ENCODE results near the gene CPM.

The CPM gene

DNA sequence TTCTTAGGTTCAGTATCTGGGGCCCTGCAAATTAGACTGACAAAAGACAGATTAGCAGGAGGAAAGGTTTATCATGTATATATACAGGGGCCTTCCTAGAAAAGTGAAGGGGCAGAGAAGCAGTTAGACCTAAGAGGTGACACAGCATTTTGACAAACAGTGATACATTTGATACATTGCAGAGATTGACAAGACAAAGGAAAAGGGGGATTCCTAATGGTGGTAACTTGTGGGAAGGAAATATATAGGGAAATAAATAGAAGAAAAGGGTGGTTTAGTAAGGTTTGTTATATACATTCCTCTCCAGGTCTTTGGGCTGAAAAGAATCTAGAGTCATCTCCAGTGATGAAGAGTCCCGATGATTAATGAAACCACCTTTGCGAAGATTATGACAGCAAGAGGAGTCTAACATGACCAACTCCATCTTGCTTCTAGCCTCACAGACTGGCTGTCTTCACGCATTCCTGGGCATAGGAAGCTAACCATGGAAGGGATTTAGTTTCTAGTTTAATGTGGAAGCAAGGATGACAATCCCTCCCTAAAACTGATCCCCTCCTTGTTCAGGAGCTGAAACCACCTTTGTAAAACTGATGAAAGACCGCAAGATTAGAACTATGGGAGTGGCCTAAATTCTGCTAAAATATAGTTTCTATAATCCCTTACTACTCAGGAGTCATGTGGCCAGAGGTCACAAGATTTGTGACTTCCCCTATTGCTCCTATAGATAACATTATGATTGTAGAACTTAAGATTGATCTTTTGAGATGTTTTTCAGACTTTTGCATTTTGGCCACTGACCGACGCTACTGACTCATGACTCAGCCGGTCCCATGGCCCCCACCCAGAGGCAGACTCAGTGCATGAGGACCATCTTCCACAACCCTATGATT is 31.1 kb upstream of the CPM start:
- TF ChIP-seq, protein P1, sequence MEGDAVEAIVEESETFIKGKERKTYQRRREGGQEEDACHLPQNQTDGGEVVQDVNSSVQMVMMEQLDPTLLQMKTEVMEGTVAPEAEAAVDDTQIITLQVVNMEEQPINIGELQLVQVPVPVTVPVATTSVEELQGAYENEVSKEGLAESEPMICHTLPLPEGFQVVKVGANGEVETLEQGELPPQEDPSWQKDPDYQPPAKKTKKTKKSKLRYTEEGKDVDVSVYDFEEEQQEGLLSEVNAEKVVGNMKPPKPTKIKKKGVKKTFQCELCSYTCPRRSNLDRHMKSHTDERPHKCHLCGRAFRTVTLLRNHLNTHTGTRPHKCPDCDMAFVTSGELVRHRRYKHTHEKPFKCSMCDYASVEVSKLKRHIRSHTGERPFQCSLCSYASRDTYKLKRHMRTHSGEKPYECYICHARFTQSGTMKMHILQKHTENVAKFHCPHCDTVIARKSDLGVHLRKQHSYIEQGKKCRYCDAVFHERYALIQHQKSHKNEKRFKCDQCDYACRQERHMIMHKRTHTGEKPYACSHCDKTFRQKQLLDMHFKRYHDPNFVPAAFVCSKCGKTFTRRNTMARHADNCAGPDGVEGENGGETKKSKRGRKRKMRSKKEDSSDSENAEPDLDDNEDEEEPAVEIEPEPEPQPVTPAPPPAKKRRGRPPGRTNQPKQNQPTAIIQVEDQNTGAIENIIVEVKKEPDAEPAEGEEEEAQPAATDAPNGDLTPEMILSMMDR (IDR thresholded peaks at IDR 0.05; ENCODE audit: extremely low read depth, insufficient read depth, missing control alignments) = no peak
- DNase-seq (ENCODE audit: low spot score) = no peak
- in situ Hi-C loops (cut with MboI; ENCODE audit: low pct_unique_long_range_greater_than_20kb, low sequenced_read_pairs, unreplicated experiment) = no loop called here

DNA sequence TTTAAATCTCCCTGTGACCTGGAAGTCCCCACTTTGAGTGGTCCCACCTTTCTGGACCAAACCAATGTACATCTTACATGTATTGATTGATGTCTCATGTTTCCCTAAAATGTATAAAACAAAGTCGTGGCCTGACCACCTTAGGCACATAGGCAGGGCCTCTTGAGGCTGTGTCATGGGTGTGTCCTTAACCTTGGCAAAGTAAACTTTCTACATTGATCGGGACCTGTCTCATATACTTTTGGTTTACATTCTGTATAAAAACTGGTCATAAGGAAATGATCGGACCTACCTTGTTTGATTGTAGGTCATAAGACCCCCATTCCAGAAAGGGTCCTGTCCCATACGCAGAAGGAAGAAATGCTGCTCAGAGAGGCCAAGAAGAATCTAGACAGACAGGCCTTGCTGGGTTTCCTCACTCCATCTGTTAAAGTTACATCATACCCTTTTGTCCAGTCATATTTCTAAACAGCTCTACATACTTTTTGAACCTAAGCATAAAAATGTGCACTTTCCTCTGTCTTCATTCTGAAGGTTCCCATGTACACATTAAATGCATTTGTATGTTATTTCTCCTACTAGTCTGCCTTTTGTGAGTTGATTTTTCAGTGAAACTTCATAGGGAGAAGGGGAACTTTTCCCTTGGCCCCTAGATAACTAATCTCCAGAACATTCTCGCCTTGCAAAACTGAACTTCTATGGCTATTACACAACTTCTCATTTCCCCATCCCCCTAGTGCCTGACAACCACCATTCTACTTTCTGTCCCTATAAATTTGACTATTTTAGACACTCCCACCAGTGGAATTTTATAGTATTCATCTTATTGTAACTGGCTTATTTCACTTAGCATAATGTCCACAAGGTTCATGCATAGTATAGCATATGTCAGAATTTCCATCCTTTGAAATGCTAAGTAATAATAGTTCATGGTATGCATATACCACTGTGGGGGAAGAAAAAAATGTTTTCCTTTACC is 30.2 kb upstream of the CPM start:
- DNase-seq (ENCODE audit: low spot score) = no peak
- in situ Hi-C loops (cut with MboI; ENCODE audit: low pct_unique_long_range_greater_than_20kb, low sequenced_read_pairs, unreplicated experiment) = no loop called here
- TF ChIP-seq, protein P1 (IDR thresholded peaks at IDR 0.05; ENCODE audit: extremely low read depth, insufficient read depth, missing control alignments) = no peak

DNA sequence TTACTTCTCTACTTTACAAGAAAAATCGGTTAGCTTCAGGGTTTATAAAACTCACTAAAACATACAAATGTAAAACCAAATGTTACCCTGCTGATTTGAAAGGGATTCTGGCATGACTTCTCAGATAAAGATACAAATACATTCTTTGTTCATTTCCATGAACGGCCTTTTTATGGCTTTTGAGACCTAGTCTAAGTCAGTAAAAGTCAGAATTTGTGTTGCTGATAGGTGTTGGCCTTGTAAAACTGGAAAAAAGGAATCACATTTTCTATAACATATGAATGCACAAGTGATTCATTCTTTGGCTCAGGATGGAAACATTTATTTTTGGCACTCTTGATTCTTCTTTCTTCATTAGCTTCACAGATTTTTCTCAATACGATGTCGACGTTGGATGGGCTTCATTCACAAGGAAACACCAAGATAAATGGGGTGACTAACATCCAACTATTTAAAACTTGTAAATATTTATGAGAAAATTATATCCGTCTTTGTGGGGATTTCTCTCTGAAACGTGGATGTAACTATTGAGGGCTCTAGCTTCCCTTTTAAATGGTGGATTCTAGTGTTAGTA is 27.0 kb upstream of the CPM start:
- no peak for DNase-seq (ENCODE audit: low spot score)
- in situ Hi-C loops (cut with MboI; ENCODE audit: low pct_unique_long_range_greater_than_20kb, low sequenced_read_pairs, unreplicated experiment) = no loop called here
- TF ChIP-seq, protein P1 (IDR thresholded peaks at IDR 0.05; ENCODE audit: extremely low read depth, insufficient read depth, missing control alignments) = no peak

DNA sequence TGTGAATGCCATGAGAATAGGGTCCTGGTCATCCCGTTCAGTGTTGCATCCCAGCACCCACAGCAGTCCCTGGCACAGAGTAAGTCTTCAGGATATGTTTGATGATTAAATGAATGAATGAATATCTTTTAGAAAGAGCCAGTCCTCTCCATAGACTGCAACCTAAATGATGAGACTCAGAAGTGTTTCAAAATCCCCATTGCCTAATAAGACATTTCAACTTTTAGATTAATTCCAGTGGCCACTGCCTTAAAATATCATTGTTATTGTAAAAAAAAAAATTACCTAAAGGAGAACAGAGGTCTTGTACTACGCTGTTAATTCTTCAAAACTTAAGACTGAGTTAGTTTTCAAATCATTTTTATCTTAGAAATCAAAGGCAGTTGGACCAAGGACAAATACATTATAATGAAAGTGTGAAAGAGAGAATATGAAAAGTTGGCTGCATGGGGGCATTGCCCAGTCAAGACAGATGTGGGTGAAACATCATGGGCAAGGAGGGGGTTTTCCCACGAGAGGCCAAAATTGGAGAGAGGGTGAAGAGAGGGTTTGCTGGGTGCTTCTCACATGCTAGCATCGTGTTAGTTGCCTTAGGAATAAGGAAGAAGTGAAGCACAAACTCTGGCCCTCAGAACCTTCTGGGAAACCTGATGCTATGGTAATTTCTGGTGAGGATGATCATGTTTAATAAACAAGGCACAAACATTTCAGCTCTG is 26.3 kb upstream of the CPM start:
- in situ Hi-C loops (cut with MboI; ENCODE audit: low pct_unique_long_range_greater_than_20kb, low sequenced_read_pairs, unreplicated experiment) = no loop called here
- no peak for DNase-seq (ENCODE audit: low spot score)
- TF ChIP-seq, protein P1 (IDR thresholded peaks at IDR 0.05; ENCODE audit: extremely low read depth, insufficient read depth, missing control alignments) = no peak

DNA sequence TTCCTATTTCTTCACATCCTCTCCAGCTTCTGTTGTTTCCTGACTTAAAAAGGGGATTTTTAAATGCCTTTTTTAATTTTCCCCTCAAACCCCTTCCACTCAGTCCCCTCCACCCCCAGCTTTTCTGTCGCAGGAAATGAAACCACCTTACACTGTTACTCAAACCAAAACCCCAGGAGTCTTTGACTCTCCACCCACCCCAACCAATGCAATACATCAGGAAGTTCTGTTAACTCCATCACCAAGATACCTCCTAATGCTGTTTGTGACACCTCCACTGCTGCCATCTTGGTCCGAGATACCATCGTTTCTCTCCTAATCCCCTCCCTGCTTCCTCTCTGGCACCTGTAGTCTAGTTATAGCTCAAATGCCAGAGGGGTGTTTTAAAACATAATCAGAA is 25.4 kb upstream of the CPM start:
- TF ChIP-seq, protein P1 (IDR thresholded peaks at IDR 0.05; ENCODE audit: extremely low read depth, insufficient read depth, missing control alignments) = no peak
- in situ Hi-C loops (cut with MboI; ENCODE audit: low pct_unique_long_range_greater_than_20kb, low sequenced_read_pairs, unreplicated experiment) = no loop called here
- DNase-seq (ENCODE audit: low spot score) = peak; percentile 52

DNA sequence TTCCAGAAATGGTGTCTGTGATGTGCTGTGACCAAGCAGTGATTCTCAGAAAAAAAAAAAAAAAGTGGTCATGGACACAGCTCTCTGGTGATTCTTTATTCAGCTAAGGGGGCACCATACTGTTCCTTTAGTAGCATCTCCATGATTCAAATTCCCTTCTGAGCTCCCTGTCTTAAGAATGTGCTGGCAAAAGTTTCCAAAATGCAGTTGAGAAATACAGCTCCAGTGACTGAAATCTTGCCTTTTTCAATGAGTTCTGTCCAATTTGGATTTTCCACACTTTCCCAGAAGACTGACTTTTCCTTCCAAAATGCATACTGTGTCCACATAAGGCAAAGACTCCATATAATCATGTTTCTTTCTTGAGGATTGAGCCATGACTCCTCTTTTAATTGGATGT is 24.3 kb upstream of the CPM start:
- TF ChIP-seq, protein P1 (IDR thresholded peaks at IDR 0.05; ENCODE audit: extremely low read depth, insufficient read depth, missing control alignments) = no peak
- in situ Hi-C loops (cut with MboI; ENCODE audit: low pct_unique_long_range_greater_than_20kb, low sequenced_read_pairs, unreplicated experiment) = no loop called here
- no peak for DNase-seq (ENCODE audit: low spot score)
